SK-N-MC (cell line): Measurements from ENCODE around the gene FSIP1.

Experiments
- EZH2 ChIP-seq: fragments of 200-600 bp; sonication (generic); IDR thresholded peaks from one replicate; pipeline ENCODE4 v1.6.1; 2017; ENCODE audit warnings: antibody characterized with exemption
- FOXP2 ChIP-seq: optimal IDR thresholded peaks from 2 replicates; pipeline ENCODE3; 2011; ENCODE audit warnings: mild to moderate bottlenecking, moderate library complexity; ENCODE audit not compliant: insufficient read depth; ENCODE audit errors: extremely low read length, control extremely low read depth
- POLR2AphosphoS5 ChIP-seq: IDR thresholded peaks from 2 replicates; pipeline ENCODE4 v1.6.1; 2012; ENCODE audit warnings: mild to moderate bottlenecking, low read depth, low read length, borderline replicate concordance

DNA sequence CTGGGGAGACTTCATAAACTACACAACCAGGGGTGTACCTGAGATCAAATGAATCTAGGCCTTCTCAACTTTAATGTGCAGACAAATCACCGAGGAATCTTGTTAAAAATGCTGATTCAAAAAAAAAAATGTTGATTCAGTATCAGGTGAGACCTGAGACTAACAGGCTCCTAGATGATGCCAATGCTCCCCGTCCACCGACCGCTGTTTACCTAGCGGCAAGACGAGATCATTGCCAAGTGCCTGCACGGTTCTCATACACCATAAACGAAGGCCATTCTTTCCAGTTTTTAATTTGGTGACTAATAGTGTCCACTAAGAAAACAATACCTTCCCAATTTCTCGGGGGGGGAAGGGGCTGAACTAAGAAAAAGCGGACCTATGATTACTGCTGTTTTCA, 2.5 kb upstream of the FSIP1 start:
- TF ChIP-seq FOXP2 (no peak), EZH2 (no peak), POLR2AphosphoS5 (no peak)
